Left cardiac atrium (tissue), 4 donors: ENCODE measurements around the gene CCT2. TPM values are rescaled to one million over a fixed set of nuclear protein-coding genes. Genes with fewer than 3 reads are reported as not detected.

ENCODE experiments used
- ATAC-seq, 2 donors: fragments of 200-7000 bp; cut with Tn5 transposase; one replicate each; pipeline ENCODE4 v1.9.1; 2020; ENCODE audit warnings: mild to moderate bottlenecking in 2 of 2, moderate library complexity in 2 of 2
- DNase-seq: peaks from one replicate; pipeline ENCODE4 v3.0.0-alpha.2; 2020
- intact Hi-C, 2 donors: fragments of 100-400 bp; cut with DNase I; formaldehyde crosslinking; loops; one replicate each; pipeline versions ENCODE4 v1.14.1 to v1.15.1; 2022 to 2023
- long read RNA-seq: library from polyadenylated mRNA; unstranded; transcript quantifications from one replicate; pipeline ENCODE4 v2.0.0, GENCODE V29; 2021
- total RNA-seq, 2 donors: library from RNA; stranded (reverse); fragmentation: NEBNext Ultra II Directional; extraction: Animal tissue kit (Norgen Biotek cat#: 25700); gene quantifications; one replicate each; pipeline ENCODE4 v1.2.1, GENCODE V29; 2021
- donor health status: DM: no; HTN: yes; CAD: no.
- donor health status: DM: no; HTN: yes; CAD: no; lungs with severe emphysema.
- donor health status: DM: yes; HTN: yes; CAD: no.
- donor health status: Dilated cardiomyopathy.

Gene CCT2
- total RNA-seq: 100 to 1,000 TPM in 1 of 2 donors, 10 to 100 TPM in 1; 96.8 to 115 TPM
- long read RNA-seq, transcript CCT2-201 (16 exons, 2,041 nt): major isoform, 104 of 116 reads
- long read RNA-seq, partial matches to known transcripts: 4 of 116 reads
- long read RNA-seq, other reads (novel, unspliced or antisense): 7 of 116 reads

DNA sequence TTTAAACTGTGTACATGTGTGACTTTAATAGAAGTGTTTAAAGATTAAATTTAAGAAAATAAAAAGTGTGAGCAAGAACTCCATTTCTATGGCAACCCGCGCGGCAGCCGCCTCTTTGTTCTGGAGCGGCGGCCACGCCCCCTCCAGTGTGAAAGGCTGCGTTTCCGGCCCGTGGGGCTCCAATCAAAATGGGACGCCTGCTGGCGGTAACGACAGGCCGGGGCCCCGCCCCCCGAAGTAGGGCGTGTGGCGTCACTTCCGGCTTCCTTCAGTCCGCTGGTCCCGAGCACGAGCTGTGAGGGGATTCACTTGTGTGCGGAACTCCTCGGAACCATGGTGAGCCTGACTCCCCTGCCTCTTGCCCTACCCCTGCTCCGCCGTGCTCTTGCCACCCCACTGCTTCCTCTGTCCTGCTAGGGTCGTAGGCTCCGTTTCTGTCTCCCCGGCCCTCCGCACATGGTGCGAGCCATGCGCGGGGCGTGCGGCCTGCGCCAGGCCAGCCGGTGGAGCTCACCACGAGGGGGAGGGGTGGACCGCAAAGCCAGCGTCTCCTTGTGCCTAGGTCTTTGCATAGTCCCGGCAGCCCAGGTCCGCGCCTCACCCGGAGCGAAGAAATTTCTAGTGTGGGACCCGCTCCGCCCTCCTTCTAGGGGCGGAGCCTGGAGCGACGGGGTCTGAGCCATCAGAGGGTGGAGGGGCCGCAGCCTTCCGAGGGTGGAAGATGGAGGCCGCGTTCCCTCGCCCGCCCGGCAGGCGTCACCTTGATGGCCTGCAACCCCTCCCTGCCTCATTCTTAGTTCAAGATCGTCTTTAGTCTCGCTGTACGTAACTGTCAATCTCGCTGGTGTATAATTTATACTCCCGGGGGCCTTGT lies at the start of gene CCT2:
Gene CCT2, plus strand, starts transcription at position 271 of the 874 bp plus-strand sequence. Its CDS starts 63 bp downstream, at position 334.
- ATAC-seq: peak; percentile 99 to 100
- peak; percentile 98 for DNase-seq
- intact Hi-C loops: no loop called here

- DNase-seq: no peak
- no peak for ATAC-seq
- intact Hi-C loops: no loop called here
Observed at GRCh38 chr12:69540987-69541386, 44.3 kb upstream of the CCT2 start.

DNA sequence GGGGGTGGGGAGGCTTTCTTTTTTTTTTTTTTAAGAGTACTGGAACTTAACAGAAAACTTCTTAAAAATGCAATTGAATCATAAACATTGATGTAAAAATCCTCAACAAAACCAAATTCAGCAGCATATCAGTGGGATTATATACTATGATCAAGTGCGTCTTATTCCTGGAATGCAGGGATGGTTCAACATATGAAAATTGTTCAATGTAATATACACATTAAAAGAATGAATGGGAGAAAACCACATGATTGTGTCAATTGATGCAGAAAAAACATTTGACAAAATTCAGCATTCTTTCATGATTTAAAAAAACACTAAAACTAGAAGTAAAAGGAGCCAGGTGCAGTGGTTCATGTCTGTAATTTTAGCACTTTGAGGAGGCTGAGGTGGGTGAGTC lies 41.2 kb upstream of the CCT2 start:
- intact Hi-C loops: no loop called here
- DNase-seq (no peak), ATAC-seq (no peak)

GRCh38 chr12:69545081-69545480 lies 40.2 kb upstream of the CCT2 start:
- ATAC-seq (no peak), DNase-seq (no peak)
- intact Hi-C loops: no loop called here

DNA sequence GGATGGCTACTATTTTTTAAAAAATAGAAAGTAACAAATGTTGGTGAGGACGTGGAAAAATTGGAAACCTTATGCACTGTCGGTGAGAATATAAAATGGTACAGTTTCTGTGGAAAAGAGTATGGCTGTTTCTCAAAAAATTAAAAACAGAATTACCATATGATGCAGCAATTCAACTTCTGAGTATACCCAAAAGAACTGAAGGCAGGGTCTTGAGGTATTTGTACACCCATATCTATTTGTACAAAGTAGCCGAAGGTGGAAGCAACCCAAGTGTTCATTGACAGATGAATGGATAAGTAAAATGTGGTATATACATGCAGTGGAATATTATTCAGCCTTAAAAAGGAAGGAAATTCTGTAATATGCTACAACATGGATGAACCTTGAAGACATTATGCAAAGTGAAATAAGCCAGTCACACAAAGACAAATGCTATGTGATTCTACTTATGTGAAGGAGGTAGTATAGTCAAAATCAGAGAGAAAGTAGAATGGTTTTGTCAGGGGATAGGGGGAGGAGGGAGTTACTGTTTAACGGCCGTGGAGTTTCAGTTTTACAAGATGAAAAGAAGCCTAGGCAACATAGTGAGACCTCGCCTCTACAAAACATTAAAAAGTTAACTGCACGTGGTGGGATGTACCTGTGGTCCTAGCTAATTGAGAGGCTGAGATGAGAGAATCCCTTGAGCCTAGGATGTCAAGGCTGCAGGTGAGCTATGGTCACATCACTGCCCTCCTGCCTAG lies 38.4 kb upstream of the CCT2 start:
- no peak for ATAC-seq
- intact Hi-C loops: no loop called here

GRCh38 chr12:69548687-69549086 lies 36.6 kb upstream of the CCT2 start:
- ATAC-seq (no peak), DNase-seq (no peak)
- intact Hi-C loops: no loop called here

More for the DNA sequence above, 38.4 kb upstream of the CCT2 start:
- no peak for DNase-seq

- intact Hi-C loops: no loop called here
- ATAC-seq: no peak
Observed at GRCh38 chr12:69550569-69551350, 34.5 kb upstream of the CCT2 start.

DNA sequence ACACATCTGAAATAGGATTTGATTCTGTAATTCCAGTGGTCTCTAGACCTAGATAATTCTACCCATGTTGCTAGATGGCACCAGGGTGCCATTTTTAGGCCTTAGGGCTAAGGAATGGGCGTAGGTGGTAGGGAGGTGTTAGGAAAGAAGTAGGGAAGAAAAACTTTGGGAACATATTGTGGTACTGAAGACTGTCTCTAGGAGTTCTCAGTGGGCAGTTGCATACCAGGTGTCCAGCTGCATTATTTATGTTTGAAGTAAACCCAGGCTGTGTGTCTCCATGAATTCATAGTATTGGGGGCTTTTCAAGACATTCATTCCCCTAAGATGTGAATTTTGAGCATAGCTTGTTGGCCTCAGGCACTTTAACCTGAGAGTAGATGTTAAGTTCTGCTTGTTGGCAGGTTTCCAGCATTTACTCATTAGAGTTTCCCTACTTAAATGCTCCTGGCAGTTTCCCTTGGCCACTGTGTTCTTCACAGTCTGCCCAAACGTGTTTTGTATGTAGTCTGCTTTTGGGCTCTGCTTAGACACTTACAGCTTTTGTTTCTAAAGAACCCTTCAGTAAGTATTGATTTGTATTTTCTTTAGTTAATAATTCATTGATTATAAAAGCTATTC lies 31.5 kb upstream of the CCT2 start:
- DNase-seq: no peak
- peak in 1 of 2 donors; percentile 58 for ATAC-seq
- intact Hi-C loops: no loop called here

More at GRCh38 chr12:69550569-69551350, 34.5 kb upstream of the CCT2 start:
- DNase-seq: no peak

- ATAC-seq (no peak), DNase-seq (no peak)
- intact Hi-C loops: no loop called here
Observed at GRCh38 chr12:69555461-69555860, 29.8 kb upstream of the CCT2 start.

DNA sequence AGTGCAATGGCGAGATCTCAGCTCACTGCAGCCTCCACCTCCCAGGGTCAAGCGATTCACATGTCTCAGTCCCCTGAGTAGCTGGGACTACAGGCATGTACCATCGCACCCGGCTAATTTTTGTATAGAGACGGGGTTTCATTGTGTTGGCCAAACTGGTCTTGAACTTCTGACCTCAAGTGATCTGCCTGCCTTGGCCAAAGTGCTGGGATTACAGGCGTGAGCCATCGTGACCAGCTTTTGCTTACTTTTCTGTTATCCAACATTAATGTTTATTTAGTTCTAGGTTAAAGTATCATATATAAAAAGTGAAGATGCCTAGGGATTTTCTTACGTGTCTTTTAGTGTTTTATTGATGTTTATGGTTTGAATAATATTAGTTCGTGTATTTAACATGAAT lies 28.9 kb upstream of the CCT2 start:
- intact Hi-C loops: no loop called here
- no peak for DNase-seq
- no peak for ATAC-seq

GRCh38 chr12:69563166-69563762 lies 22.0 kb upstream of the CCT2 start:
- intact Hi-C loops: no loop called here
- ATAC-seq: no peak
- DNase-seq: no peak

- ATAC-seq (no peak), DNase-seq (no peak)
- intact Hi-C loops: no loop called here
Observed at GRCh38 chr12:69566603-69567002, 18.7 kb upstream of the CCT2 start.

GRCh38 chr12:69569236-69569635 lies 16.0 kb upstream of the CCT2 start:
- no peak for ATAC-seq

DNA sequence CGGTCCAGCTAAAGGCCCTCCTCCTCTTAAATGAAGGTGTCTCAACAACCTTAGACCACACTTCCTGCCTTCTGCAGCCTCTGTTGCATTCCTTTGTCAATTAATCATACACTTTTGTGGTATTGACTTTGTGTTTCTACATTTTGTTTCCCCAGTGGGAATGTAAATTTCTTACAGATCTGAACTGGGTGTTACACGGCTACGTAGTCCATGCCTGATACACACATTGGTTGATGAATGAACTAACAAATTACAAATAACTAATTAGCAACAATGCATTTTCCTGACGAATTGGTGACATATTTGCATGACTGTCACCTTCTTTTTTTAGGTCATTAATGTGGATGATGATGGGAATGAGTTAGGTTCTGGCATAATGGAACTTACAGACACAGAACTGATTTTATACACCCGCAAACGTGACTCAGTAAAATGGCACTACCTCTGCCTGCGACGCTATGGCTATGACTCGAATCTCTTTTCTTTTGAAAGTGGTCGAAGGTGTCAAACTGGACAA lies 15.2 kb upstream of the CCT2 start:
- DNase-seq: no peak
- intact Hi-C loops: loop anchor here (2.0 to 10.0 kb wide), 3 partner anchors 99 to 165 kb away; partner anchors contain the start of gene FRS2 (in 1 of the 2)
- ATAC-seq: no peak

More at GRCh38 chr12:69569236-69569635, 16.0 kb upstream of the CCT2 start:
- intact Hi-C loops: no loop called here
- no peak for DNase-seq

- intact Hi-C loops: loop anchor here (2.0 to 10.0 kb wide), 3 partner anchors 100 to 166 kb away; partner anchors contain the start of gene FRS2 (in 1 of the 2)
- ATAC-seq: peak; percentile 76 to 82
- peak; percentile 37 for DNase-seq
Observed at GRCh38 chr12:69570545-69571399, 14.5 kb upstream of the CCT2 start.

- DNase-seq (no peak), ATAC-seq (no peak)
- intact Hi-C loops: loop anchor here in 1 of 2 donors (10.0 kb wide), 1 partner anchor 171 kb away; no protein-coding TSS in a partner anchor
Observed at GRCh38 chr12:69575346-69575745, 9.9 kb upstream of the CCT2 start.

DNA sequence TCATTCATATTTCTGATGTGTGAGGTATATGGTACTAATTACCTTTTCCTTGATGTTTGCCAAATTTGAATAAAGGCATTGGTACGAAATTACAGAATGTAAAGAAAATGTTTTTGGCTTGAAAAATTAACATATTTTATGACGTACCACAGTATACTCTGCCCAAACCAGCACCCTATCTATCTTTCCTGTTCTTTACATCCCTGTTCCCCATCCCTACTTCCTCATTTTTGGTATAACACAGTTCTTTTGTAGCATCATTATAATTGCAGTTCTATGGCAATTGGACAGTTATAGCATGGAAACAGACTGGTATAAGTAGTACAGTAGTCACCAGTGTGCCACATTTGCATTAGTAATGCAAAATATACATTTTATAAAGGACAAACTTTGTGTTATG lies 7.0 kb upstream of the CCT2 start:
- no peak for DNase-seq
- intact Hi-C loops: loop anchor here in 1 of 2 donors (10.0 kb wide), 1 partner anchor 173 kb away; no protein-coding TSS in a partner anchor
- no peak for ATAC-seq
